CD4-positive, alpha-beta T cell treated with Interleukin-4 for 4 hours (primary cell): ENCODE data around the gene ATM.
"Not testable (repeated sequence)": the region's sequence is repeated elsewhere in the genome, so short reads cannot be mapped to it uniquely, and the experiment has no call there.

Experiments used
- DNase-seq: peaks from one replicate; pipeline ENCODE4 v3.0.0-alpha.2; 2020

ATM gene

GRCh38 chr11:108223348-108224149 lies 682 bp downstream of the ATM start:
- DNase-seq = peak; percentile 77

GRCh38 chr11:108224366-108224765 lies 1.5 kb downstream of the ATM start:
- DNase-seq = no peak

- peak; percentile 70 for DNase-seq
Observed at GRCh38 chr11:108224911-108225786, 2.3 kb downstream of the ATM start.

- DNase-seq = no peak
Observed at GRCh38 chr11:108226036-108226435, 3.2 kb downstream of the ATM start.

- DNase-seq = no peak
Observed at GRCh38 chr11:108228251-108228650, 5.4 kb downstream of the ATM start.

GRCh38 chr11:108233277-108233945 lies 10.5 kb downstream of the ATM start:
- DNase-seq = no peak

- no peak for DNase-seq
Observed at GRCh38 chr11:108235192-108235591, 12.3 kb downstream of the ATM start.

GRCh38 chr11:108235633-108236032 lies 12.8 kb downstream of the ATM start:
- DNase-seq = no peak

- DNase-seq = no peak
Observed at GRCh38 chr11:108237058-108237481, 14.2 kb downstream of the ATM start.

- peak; percentile 43 for DNase-seq
Observed at GRCh38 chr11:108239076-108239475, 16.2 kb downstream of the ATM start.

GRCh38 chr11:108241330-108242037 lies 18.6 kb downstream of the ATM start:
- DNase-seq = peak; percentile 71

- no peak for DNase-seq
Observed at GRCh38 chr11:108242422-108242821, 19.6 kb downstream of the ATM start.

- no peak for DNase-seq
Observed at GRCh38 chr11:108246308-108246707, 23.4 kb downstream of the ATM start.

GRCh38 chr11:108246885-108247284 lies 24.0 kb downstream of the ATM start:
- DNase-seq = no peak

GRCh38 chr11:108253176-108253575 lies 30.3 kb downstream of the ATM start:
- no peak for DNase-seq

GRCh38 chr11:108269583-108269982 lies 46.7 kb downstream of the ATM start:
- DNase-seq = no peak

GRCh38 chr11:108276985-108277616 lies 54.2 kb downstream of the ATM start:
- not testable (repeated sequence) for DNase-seq

GRCh38 chr11:108278546-108278945 lies 55.7 kb downstream of the ATM start:
- DNase-seq = no peak

- DNase-seq = no peak
Observed at GRCh38 chr11:108278954-108279353, 56.1 kb downstream of the ATM start.

GRCh38 chr11:108286370-108286769 lies 63.5 kb downstream of the ATM start:
- peak; percentile 6 for DNase-seq

GRCh38 chr11:108286956-108287355 lies 64.1 kb downstream of the ATM start:
- no peak for DNase-seq

- not testable (repeated sequence) for DNase-seq
Observed at GRCh38 chr11:108289066-108289465, 66.2 kb downstream of the ATM start.
